Activated CD8-positive, alpha-beta T cell treated with anti-CD3 and anti-CD28 coated beads for 36 hours (primary cell): ENCODE measurements around the gene TACR1. TPM values are rescaled to one million over a fixed set of nuclear protein-coding genes. Genes with fewer than 3 reads are reported as not detected.
A peak's percentile ranks its signal among the peaks of the same experiment; 100 is the strongest.

Experiments
- ATAC-seq: fragments of 200-7000 bp; cut with Tn5 transposase; one replicate; pipeline ENCODE4 v1.10.0; 2021; ENCODE audit warnings: mild to moderate bottlenecking, moderate library complexity
- CTCF ChIA-PET: fragments of 350-600 bp; sonication (Branson Sonifier 250); formaldehyde crosslinking; loops from one replicate; lab custom pipeline; 2021; ENCODE audit warnings: antibody characterized with exemption; lab: Charles Lee
- POLR2A ChIA-PET: fragments of 350-600 bp; sonication (Branson Sonifier 250); formaldehyde crosslinking; loops from one replicate; lab custom pipeline; 2021; ENCODE audit warnings: antibody characterized with exemption; lab: Charles Lee
- DNase-seq: peaks from one replicate; pipeline ENCODE4 v3.0.0-alpha.2; 2020
- H3K27ac Mint-ChIP-seq: one replicate; pipeline ENCODE4 v1.8.0; 2021; ENCODE audit warnings: mild to moderate bottlenecking, mixed read lengths
- H3K27me3 Mint-ChIP-seq: one replicate; pipeline ENCODE4 v1.8.0; 2021; ENCODE audit warnings: mixed read lengths
- H3K36me3 Mint-ChIP-seq: one replicate; pipeline ENCODE4 v1.8.0; 2021; ENCODE audit warnings: low read depth, mixed read lengths
- H3K4me1 Mint-ChIP-seq: one replicate; pipeline ENCODE4 v1.8.0; 2021; ENCODE audit warnings: low read depth, mixed read lengths
- H3K4me3 Mint-ChIP-seq: one replicate; pipeline ENCODE4 v1.8.0; 2021; ENCODE audit warnings: mild to moderate bottlenecking, moderate library complexity, mixed read lengths
- H3K9me3 Mint-ChIP-seq: one replicate; pipeline ENCODE4 v1.8.0; 2021; ENCODE audit warnings: mixed read lengths
- intact Hi-C: fragments of 100-400 bp; cut with micrococcal nuclease; formaldehyde crosslinking; loops from one replicate; pipeline ENCODE4 v1.10.0; 2022
- total RNA-seq, 2 experiments: library from RNA; stranded (reverse); gene quantifications; one replicate each; pipeline ENCODE4 v1.2.3, GENCODE V29; 2021
- TF ChIP-seq, protein P1 (sequence below): fragments of 200-600 bp; IDR thresholded peaks from one replicate; pipeline ENCODE4 v1.8.0; 2022; ENCODE audit warnings: antibody characterized with exemption, mild to moderate bottlenecking

TACR1 gene
- total RNA-seq, 2 experiments from 2014 or later = not detected

- CTCF ChIA-PET = interaction anchor here (1.3 kb wide), 1 partner anchor 11 kb away, joined by 3 read pairs; the partner anchor contains the start of gene TACR1
- Mint-ChIP-seq H3K36me3 (no peaks in the 10 kb centered on the region), H3K9me3 (peaks cover 4% of the 10 kb centered on the region), H3K27me3 (peaks cover 2% of the 10 kb centered on the region), H3K4me3 (no peak overlapping the region), H3K27ac (no peak overlapping the region), H3K4me1 (peaks cover 4% of the 10 kb centered on the region)
- intact Hi-C loops = no loop called here
- POLR2A ChIA-PET = no interaction called here
- DNase-seq = no peak
- ATAC-seq = no peak
- TF ChIP-seq, protein P1, sequence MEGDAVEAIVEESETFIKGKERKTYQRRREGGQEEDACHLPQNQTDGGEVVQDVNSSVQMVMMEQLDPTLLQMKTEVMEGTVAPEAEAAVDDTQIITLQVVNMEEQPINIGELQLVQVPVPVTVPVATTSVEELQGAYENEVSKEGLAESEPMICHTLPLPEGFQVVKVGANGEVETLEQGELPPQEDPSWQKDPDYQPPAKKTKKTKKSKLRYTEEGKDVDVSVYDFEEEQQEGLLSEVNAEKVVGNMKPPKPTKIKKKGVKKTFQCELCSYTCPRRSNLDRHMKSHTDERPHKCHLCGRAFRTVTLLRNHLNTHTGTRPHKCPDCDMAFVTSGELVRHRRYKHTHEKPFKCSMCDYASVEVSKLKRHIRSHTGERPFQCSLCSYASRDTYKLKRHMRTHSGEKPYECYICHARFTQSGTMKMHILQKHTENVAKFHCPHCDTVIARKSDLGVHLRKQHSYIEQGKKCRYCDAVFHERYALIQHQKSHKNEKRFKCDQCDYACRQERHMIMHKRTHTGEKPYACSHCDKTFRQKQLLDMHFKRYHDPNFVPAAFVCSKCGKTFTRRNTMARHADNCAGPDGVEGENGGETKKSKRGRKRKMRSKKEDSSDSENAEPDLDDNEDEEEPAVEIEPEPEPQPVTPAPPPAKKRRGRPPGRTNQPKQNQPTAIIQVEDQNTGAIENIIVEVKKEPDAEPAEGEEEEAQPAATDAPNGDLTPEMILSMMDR = no peak
These were observed 11.1 kb upstream of the TACR1 start for GRCh38 chr2:75210409-75210808.

GRCh38 chr2:75208738-75209137 lies 9.4 kb upstream of the TACR1 start:
- Mint-ChIP-seq H3K27me3 (peaks cover 13% of the 10 kb centered on the region), H3K4me3 (no peak overlapping the region), H3K4me1 (peaks cover 4% of the 10 kb centered on the region), H3K36me3 (no peaks in the 10 kb centered on the region), H3K9me3 (peaks cover 8% of the 10 kb centered on the region), H3K27ac (no peak overlapping the region)
- intact Hi-C loops = no loop called here
- TF ChIP-seq, protein P1 = no peak
- ChIA-PET POLR2A (no interaction called here), CTCF (no interaction called here)
- ATAC-seq = no peak
- DNase-seq = no peak

GRCh38 chr2:75204833-75205232 lies 5.5 kb upstream of the TACR1 start:
- ChIA-PET POLR2A (no interaction called here), CTCF (no interaction called here)
- TF ChIP-seq, protein P1 = no peak
- ATAC-seq (no peak), DNase-seq (no peak)
- Mint-ChIP-seq H3K4me3 (no peak overlapping the region), H3K4me1 (peaks cover 5% of the 10 kb centered on the region), H3K36me3 (no peaks in the 10 kb centered on the region), H3K27ac (no peak overlapping the region), H3K9me3 (peaks cover 8% of the 10 kb centered on the region), H3K27me3 (peaks cover 30% of the 10 kb centered on the region)
- intact Hi-C loops = no loop called here

GRCh38 chr2:75202359-75202758 lies 3.0 kb upstream of the TACR1 start:
- POLR2A ChIA-PET = no interaction called here
- DNase-seq (no peak), ATAC-seq (no peak)
- no peaks in the 10 kb centered on the region for H3K36me3 Mint-ChIP-seq
- TF ChIP-seq, protein P1 = no peak
- H3K4me1 Mint-ChIP-seq = peaks cover 9% of the 10 kb centered on the region
- peaks cover 52% of the 10 kb centered on the region for H3K27me3 Mint-ChIP-seq
- intact Hi-C loops = no loop called here
- CTCF ChIA-PET = no interaction called here
- no peak overlapping the region for H3K27ac Mint-ChIP-seq
- peaks cover 6% of the 10 kb centered on the region for H3K9me3 Mint-ChIP-seq
- no peak overlapping the region for H3K4me3 Mint-ChIP-seq

- TF ChIP-seq, protein P1 = no peak
- H3K27me3 Mint-ChIP-seq = peaks cover 50% of the 10 kb centered on the region
- H3K9me3 Mint-ChIP-seq = peaks cover 4% of the 10 kb centered on the region
- peaks cover 9% of the 10 kb centered on the region for H3K4me1 Mint-ChIP-seq
- CTCF ChIA-PET = interaction anchor here (1.0 to 2.1 kb wide), 11 partner anchors 9 to 408 kb away, joined by 3 to 6 read pairs (median 3); no protein-coding TSS in a partner anchor
- no peak overlapping the region for H3K27ac Mint-ChIP-seq
- H3K4me3 Mint-ChIP-seq = peak overlapping the region; percentile 11
- H3K36me3 Mint-ChIP-seq = no peaks in the 10 kb centered on the region
- ATAC-seq (peak; percentile 34), DNase-seq (peak; percentile 16)
- intact Hi-C loops = no loop called here
- POLR2A ChIA-PET = no interaction called here
These were observed 1.1 kb upstream of the TACR1 start for GRCh38 chr2:75200140-75201096.
